Stimulated activated CD4-positive, alpha-beta T cell treated with anti-CD3 and anti-CD28 coated beads, Interleukin-4, amount 100 ng/mL, for 24 hours (primary cell): ENCODE measurements around the gene PIGZ.

Source experiments
- DNase-seq: peaks from one replicate; pipeline ENCODE4 v3.0.0-alpha.2; 2020

PIGZ gene

DNA sequence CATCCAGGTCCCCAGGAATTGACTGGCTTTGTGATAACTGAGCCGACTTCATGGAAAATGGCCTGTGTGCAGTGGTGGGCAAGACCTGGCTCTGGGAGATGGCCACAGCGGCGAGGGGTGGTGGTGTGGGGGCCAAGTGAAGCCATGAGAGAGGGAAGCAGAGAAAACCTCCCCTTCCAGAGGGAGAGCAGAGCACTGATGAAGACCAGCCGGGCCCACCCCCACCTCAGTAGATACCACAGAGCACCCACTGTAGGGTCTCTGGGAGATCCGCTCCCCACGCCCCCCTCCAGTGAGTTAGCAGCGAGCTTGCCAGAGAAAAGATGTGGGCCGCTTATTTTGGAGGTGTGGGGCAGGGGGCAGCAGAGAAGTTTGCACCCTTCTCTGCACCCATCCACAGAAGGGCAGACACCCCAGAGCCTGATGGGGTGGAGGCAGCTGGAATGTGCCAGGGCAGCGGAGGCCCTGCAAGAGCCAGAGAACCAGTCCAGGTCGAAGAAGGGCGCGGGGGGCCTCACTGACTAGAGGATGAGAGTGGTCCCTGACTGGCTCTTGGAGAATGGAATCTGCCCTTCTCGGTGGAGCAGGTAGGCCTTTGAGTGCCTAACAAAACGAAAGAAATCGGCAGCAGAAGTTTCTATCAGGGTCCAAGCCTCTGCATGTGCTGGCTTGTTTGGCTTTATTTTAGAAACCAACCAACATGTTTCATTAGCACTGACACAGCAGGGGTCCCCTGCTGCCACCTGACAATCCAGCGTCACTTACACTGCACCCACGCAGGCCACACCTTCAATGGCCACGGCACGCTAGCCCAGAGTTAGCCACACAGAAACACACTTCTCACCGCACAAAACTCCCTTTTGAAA, 32.7 kb upstream of the PIGZ start:
- DNase-seq, result no peak

DNA sequence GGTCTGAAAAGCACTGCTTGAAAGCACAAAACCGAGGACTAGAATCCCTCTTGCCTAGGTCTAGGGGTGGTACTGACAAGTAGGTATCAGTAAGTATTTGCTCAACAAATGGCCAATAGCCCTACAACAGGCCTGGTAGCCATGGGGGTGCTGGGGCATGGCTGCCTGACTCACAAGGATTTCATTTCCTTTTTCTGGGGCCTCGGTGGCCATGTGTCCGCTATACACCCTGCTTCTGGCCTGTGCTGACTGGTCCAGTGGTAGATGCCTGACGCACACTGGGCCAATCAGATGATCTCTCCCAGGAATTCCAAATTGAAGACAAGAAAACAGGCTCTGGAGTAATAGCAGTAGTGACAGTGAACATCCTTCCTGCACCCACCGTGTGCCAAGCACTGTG, 31.6 kb upstream of the PIGZ start:
- DNase-seq, result no peak

DNA sequence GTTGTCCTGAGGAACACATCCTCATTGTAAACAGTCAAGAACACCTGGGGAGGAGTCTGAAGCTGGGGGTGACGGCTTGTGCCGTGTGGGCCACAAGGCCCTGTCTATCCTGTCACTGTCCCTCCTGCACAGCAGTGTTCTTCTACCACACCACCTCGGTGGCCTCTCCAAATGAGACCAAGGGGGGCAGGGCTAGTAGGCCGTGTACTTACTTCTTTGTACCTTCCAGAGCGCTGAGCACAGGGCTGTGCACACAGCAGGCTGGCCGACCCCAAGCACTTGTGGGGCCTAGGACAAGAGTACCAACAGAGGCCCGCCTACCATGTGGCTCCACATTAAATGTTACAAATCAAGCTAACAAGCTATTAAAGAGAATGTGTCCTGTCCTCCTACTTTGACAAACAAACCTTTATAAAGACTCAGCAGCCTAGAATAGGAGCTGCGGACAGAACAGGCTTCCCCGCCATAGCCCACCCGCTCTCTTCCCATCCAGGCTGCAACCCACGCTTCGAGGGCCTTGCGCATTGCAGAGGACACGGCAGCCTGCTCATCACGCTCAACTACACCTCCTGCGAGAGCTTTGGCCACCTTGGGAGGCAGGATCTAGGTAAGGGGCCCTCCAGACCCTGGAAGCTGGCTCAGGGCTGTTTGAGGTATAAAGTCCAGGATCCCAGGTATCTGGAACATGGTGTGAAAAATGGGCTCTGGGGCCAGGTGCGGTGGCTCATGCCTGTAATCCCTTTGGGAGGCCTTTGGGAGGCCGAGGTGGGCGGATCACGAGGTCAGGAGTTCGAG, 30.5 kb upstream of the PIGZ start:
- no peak for DNase-seq

DNA sequence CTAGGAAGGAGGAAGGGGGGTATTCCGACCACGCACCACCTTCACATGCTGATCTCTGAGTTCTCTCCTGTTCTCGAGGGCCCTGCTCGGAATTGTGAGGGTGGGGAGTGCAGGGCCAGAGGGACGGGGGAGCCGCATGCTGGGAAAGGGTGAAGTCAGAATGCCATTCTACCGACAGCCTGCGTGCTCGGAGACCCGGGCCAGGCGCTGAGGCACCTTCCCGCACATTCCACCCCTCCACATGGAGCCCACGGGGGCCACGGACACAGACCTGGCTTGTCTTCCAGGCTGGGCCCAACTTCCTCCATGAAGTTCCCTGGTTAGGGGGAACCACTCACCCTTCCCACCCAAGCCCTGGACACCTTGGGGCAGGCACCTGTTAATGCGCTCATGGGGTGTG, 28.7 kb upstream of the PIGZ start:
- no peak for DNase-seq

DNA sequence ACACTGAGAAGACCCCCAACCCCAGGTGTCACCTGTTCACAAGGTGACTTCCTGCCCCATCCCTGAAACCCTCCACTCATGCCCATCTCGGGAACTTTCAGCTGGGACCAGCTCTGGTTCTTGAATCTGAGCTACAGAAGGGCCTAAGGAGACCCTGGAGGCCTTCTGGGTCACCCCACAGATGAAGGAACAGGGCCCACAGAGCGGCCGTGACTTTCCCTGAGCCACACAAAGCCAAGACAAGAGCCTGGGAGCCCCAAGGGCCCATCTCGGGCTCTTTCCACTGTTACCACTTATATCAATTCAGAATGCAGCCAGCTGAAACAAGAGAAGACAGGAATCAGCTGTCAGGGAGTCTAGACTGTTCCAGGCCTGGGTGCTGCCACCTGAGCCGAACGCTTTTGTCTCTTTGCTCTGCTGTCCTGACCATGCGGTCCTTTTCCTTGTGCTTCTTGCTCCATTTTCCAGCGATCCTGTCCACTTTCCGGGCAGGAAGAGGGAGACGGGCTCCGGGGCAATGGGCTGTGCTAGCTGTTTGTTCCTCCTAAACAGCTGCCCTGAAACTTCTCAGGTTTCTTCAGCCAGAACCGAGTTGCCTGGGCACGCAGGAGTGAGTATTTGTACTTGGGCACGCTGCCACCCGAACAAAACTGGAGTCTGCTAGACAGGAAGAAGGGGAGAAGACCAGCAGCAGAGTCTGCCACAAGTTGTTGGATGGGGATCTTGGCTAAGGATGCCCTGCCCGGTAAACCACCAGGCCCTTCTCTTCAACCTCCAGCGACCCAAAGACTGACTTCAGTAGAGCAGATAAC, 28.0 kb upstream of the PIGZ start:
- no peak for DNase-seq

DNA sequence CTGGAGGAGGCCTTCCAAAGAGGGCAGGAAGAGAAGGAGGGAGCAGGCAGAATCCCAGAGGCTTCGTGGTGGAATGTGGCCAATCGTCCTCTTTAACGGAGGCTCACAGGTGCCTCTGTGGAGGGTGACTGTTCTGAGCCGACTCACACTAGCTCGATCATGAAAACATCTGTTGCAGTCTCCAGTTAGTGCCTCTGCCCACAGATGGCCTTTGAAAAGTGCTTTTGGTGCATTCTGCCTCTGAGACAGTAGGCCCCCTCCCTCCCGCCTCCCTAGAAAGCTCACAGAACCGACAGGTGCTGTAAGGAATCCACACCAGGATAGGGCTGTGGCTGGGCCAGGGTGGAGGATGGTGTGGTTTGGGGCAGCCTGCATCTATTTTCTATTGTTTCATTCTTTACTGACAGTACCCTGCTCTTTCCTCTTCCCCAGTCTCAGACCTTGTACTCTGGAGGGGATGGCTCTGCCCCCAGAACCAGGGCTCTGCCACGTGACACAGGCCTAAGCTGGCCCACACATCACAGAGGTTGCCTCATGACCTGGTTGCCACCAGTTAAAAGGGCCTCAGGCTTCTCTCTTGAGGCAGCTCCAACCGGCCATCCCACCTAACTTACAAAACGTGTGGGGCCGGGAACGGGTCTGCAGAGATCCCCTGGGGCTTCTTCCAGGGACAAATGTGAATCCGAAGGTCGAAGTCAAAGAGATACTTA, 27.2 kb upstream of the PIGZ start:
- DNase-seq, result no peak

DNA sequence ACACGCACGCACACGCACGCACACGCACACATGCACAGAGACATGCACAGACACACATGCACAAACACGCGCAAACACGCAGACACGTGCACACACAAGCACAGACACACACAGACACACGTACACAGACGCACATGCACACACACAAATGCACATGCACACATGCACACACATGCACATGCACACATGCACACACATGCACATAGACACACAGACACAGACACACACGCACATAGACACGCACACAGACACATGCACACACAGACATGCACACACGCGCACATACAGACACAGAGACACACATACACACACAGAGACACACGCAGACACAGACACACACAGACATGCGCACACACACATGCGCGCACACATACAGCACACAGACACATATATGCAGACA, 26.4 kb upstream of the PIGZ start:
- no peak for DNase-seq

DNA sequence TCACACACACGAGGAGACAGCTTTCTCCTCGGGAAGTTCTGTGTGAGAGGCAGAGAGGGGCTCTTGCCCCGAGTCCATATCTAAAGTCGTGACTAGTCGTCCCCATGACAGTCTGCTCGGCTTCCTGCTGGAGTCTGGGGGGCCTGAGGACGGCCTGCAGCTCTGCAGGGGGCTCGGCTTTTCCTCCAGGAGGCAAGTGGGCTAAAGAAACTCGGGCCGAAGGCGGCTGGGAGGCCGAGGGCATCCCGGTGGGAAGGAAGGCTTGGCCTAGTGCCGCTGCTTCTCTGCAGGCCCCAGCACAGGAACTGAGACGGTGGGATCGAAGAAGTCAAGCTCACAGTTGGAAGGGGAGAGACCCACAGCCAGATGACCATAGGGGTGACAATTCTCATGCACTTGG, 25.4 kb upstream of the PIGZ start:
- no peak for DNase-seq

DNA sequence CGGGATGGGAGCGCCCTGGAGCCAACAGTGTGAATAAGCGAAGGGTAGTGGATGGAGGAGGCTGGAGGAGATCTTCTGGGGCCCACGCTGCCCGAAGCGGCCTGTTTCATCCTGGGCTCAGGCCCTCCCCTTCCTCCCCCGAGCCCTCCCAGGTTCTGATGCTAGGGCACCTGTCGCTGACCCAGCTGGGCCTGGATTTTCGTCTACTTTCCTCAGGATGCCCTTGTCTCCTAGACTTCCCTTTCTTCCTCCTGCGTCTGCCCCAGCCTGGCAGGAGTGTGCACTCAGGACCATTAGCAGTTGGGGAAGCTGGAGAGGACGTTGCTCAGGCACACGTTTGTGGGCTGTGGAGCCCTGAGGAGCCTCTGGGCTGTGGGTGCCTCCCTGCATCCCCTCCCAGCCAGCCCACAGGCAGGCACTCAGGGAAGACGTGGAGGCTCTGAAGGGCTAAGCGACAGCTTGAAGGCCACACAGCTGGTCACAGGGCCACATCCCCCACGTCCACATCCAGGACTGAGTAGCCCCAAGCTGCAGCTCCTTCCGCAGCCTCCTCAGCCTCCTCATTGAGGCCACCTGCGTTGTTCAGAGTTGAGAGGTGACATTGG, 23.9 kb upstream of the PIGZ start:
- no peak for DNase-seq

DNA sequence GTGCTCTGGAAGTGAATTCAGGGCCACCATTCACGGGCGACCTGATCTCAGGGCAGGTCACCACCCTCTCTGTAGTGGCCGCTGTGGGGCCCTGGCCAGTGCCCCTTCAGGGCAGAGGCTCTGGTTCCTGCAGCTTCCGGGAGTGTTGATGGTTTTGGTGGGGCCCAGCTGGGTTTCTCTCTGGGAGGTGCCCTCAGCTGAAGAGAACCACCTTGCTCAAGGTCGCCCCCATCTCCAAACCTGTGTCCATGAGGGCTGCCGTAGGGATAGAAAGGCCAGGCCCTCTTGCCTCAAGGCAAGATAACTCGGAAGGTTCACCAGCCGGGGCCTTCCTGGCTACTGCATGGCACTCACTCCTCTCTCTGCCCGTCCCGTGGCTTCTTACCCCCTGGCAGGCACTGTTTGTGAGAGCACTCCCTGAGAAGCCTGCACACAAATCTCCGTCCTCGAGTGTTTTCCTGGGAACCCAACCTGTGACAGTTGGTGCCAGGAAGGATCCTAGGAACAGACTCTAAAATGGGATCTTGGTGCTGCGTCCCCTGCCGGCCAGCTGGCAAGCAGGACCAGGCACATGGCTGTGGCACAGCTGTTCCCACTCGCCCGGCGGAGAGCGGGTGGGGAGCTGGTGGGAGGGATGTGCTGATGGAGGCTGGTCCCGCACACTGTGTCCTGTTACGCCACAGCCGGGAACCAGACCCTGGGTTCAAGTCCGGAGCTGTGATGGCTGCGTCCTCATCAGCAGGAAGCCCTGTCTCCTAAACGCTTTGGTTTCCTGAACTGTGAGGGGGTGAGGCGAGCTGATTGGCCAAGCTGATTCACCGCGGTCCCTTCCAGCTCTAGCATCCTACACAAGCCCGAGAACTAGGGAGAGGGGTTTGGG, 23.2 kb upstream of the PIGZ start:
- no peak for DNase-seq

DNA sequence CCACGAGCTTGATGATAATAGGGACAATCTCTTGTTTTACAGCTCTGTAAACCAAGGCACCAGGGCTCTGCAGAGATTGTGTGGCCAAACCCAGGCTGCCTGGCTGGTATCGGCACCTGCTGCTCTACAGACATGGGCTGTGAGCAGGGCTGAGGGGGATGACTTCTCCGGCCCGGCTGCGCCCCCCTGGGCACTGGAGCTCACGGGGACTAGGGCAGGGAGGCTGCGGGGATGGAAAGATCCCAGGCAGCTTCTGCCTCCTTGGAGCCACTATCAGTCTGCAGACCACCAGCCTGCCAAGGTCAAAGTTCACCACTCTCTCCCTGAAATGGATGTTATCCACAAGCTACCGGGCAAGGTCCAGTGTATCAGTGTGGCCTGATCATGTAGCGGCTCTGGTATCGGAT, 22.0 kb upstream of the PIGZ start:
- DNase-seq, result no peak

DNA sequence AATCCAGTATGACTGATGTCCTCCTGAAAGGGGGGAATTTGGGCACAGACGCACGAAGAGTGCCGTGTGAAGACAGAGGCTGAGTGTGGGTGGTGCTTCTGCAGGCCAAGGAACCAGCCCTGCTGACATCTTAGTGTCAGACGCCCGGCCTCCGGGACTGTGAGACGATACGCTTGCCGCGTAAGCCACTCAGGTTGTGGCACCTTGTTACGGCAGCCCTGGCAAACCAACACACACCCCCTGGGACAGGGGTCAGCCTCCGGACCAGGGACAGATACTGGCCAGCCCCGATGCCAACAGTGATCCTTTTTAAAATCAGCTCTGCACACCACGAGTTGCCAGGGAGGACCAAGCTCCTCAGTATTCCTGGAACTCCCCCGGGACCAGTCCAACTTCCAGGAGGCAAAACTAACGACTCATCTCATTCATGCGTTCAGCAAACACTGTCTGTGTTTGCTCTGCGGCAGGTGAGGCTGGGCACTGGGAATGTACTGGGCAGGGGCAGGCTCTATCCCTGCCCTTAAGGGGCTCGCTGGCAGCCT, 21.2 kb upstream of the PIGZ start:
- DNase-seq, result no peak

DNA sequence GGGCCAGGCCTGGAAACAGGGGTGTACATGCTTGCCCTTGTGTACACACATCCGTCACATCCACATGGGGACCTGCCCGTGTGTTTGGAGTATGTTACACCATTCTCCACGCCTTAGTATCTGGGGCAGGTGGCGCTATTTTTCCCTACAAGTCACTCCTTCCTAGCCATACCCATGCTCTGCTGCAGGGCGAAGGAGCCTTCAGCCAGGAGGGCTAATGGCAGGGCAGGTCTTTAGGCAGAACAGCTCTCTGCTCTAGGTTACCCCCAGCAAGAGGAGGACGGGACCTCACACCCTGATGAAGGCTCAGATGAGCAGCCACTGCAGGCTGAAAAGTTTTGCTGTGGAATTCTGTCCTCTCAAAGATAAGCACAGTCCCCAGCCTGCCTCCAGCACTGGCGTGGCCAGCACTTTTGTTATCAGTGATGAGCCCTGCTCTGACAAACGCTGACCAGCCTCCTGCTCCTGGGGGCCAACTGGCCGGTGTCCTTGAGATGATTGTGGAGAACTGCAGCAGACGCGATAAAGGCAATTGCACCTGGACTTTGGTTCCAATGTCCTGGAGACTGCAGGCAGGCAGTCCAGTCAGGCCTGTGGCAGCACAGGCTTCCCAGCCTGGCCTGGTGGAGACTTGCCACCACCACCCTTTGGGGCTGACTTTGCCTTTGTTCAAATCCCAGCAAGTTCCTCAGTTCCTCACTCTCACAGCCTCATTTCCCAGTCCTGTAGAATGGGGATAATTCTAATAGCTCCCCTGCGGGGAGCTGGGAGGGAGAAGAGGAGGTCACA, 19.8 kb upstream of the PIGZ start:
- no peak for DNase-seq

DNA sequence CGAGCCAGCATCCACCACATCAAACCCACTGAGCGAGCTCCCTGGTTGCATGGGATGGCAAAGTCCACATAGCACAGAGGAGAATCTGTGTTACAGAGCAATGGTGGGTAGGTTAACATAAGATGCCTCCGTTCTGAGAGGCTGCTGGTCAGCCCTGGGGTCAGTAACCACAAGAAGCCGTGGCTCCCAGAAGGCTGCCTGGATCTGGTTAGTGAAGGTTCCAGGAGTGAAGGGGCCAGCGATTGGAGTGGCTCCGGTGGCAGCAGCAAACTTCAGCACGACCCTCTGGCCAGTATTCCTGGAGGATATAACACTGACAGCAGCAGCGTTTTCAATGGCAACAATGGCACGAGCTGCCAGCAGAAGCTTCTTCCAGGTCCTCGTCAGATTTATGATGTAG, 18.4 kb upstream of the PIGZ start:
- no peak for DNase-seq

DNA sequence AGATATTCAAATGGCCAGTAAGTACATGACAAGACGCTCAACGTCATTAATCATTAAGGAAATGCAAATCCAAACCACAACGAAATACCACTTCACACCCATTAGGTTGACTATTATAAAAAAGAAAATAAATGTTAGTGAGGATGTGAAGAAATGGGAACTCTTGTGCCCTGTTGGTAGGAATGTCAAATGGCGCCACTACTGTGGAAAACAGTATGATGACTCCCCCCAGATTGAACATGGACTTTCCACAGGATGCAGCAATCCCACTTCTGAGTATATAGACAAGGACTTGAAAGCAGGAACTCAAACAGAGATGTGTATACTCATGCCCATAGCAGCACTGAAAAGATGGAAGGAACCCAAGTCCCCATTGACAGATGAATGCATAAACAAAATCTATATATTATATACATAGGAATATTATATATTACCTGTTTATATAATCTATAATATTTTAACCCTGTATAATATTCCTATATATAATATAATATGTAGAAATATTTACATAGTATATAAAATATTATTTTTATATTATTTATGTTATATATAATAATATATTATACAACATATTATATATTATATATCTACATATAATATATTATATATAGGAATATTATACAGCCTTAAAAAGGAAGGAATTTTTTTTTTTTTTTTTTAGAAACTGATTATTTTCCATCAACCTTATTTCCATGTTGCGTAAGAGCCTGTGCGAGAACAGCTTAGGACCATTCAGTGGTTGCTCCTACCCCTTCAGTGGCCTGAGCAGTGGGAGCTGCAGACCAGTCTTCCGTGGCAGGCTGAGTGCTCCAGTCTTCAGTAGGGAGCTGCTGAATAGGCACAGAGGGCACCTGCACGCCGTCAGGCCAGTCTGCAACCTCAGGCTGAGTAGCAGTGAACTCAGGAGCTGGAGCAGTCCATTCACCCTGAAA, 17.6 kb upstream of the PIGZ start:
- no peak for DNase-seq

DNA sequence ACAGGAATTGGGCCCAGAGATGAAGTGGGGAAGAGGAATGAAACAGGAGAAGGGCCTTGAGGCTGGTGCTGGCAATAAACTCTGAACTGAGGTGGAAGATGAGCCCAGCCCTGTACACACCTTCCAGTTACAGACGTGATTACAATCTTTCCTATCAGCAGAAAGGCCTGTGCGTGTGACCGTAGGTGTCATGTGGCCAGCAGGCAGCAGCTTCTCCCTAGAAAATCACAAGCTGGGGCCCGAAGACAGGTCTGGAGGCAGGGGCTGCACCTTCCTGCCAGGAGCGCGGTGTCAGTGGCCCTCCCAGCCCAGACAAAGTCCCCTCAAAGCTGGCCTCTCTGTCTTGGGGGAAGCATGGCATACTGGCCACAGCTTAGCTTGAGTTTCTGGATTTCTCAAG, 16.7 kb upstream of the PIGZ start:
- DNase-seq, result no peak

DNA sequence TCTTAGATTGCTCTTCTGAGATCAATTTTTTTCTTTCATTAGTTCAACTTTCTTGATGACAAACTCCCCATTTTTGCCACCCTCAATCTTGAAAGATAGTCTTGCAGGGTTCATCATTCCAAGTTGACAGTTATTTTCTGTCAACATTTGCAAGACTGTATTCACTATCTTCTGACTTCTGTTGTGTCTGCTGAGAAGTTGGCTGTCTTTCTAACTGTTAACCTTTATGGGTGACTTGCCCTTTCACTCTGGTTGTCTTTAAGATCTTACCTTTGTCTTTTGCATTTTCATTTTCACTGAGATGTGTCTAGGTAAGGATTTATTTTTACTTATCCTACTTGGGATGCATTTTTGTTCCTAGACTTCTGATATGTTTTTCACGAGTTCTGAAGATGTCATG, 14.6 kb upstream of the PIGZ start:
- DNase-seq, result no peak

DNA sequence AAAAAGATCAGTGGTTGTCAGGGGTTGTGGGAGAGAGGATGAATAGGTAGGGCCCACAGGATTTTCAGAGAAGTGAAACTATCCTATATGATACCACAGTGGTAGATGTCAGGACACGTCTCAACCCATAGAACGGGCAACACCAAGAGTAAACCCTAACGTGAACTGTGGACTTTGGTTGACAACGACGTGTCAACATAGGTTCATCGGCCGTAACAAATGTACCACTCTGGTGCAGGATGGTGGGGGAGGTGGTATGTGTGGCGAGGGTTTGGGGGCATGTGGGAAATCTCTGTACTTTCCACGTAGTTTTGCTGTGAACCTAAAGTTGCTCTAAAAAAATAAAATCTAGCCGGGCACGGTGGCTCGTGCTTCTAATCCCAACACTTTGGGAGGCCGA, 13.0 kb upstream of the PIGZ start:
- DNase-seq, result no peak

DNA sequence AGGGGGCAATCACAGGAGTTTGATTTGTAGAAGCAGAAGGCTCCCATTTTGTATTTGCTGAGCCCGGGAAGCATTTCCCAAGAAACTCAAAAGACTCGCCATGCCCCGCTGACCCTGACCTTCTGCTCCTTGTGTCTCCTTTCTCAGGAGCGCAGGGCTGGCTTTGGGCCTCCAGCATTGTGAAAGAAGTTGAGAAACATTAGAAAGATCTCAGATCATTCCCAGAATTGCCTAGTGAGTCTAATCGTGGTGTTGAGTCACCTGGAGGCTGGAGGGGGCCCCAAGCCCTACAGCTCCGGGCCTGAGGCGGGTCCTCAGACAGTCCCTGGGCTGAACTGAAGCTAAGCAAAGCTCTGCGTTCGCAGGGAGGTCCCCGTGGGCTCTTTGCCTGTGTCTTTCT, 10.9 kb upstream of the PIGZ start:
- DNase-seq, result no peak
